HUES6 (cell line): ENCODE results near the gene PTPRD.

Experiments used
- H3K27ac ChIP-seq: 2 replicates; pipeline ENCODE4 v1.7.0; 2013; ENCODE audit warnings: low read depth, mild to moderate bottlenecking, low read length, inconsistent platforms
- H3K27me3 ChIP-seq: 2 replicates; pipeline ENCODE4 v1.6.1; 2013; ENCODE audit warnings: low read length; ENCODE audit not compliant: control insufficient read depth, insufficient read depth
- H3K36me3 ChIP-seq: 2 replicates; pipeline ENCODE4 v1.6.1; 2013; ENCODE audit warnings: low read length; ENCODE audit not compliant: control insufficient read depth, insufficient read depth
- H3K4me1 ChIP-seq: 2 replicates; pipeline ENCODE4 v1.6.1; 2013; ENCODE audit warnings: low read length; ENCODE audit not compliant: control insufficient read depth, insufficient read depth
- H3K4me3 ChIP-seq: 2 replicates; pipeline ENCODE4 v1.5.1; 2013; ENCODE audit warnings: low read depth, low read length
- H3K9ac ChIP-seq: one replicate; pipeline ENCODE4 v1.6.1; 2013; ENCODE audit warnings: mild to moderate bottlenecking, low read length
- H3K9me3 ChIP-seq: 2 replicates; pipeline ENCODE4 v1.6.1; 2013; ENCODE audit warnings: low read depth, low read length; ENCODE audit not compliant: control insufficient read depth, insufficient read depth

Gene PTPRD

GRCh38 chr9:10015755-10016154, 597.0 kb downstream of the PTPRD start:
- Histone ChIP-seq H3K9me3 (no peaks in the 10 kb centered on the region), H3K9ac (no peak overlapping the region), H3K4me1 (peaks cover 8% of the 10 kb centered on the region), H3K36me3 (no peaks in the 10 kb centered on the region), H3K27ac (no peak overlapping the region), H3K27me3 (no peaks in the 10 kb centered on the region), H3K4me3 (no peak overlapping the region)

GRCh38 chr9:10014889-10015288, 597.9 kb downstream of the PTPRD start:
- H3K27me3 ChIP-seq, result no peaks in the 10 kb centered on the region
- H3K4me3 ChIP-seq, result no peak overlapping the region
- H3K9me3 ChIP-seq, result no peaks in the 10 kb centered on the region
- H3K27ac ChIP-seq, result no peak overlapping the region
- no peak overlapping the region for H3K9ac ChIP-seq
- peaks cover 11% of the 10 kb centered on the region for H3K4me1 ChIP-seq
- H3K36me3 ChIP-seq, result no peaks in the 10 kb centered on the region

- no peak overlapping the region for H3K4me3 ChIP-seq
- no peaks in the 10 kb centered on the region for H3K36me3 ChIP-seq
- H3K27ac ChIP-seq, result peak overlapping the region; percentile 75; the same call in 1 of the 2 replicates
- no peaks in the 10 kb centered on the region for H3K9me3 ChIP-seq
- H3K4me1 ChIP-seq, result peaks cover 45% of the 10 kb centered on the region
- peak overlapping the region; percentile 26 for H3K9ac ChIP-seq
- H3K27me3 ChIP-seq, result no peaks in the 10 kb centered on the region
Measured at GRCh38 chr9:10009401-10009800, 603.4 kb downstream of the PTPRD start.

GRCh38 chr9:10008101-10008799, 604.6 kb downstream of the PTPRD start:
- H3K4me3 ChIP-seq, result no peak overlapping the region
- H3K9ac ChIP-seq, result no peak overlapping the region
- H3K27ac ChIP-seq, result peak overlapping the region; percentile 46
- H3K36me3 ChIP-seq, result no peaks in the 10 kb centered on the region
- H3K4me1 ChIP-seq, result peaks cover 45% of the 10 kb centered on the region
- no peaks in the 10 kb centered on the region for H3K9me3 ChIP-seq
- H3K27me3 ChIP-seq, result no peaks in the 10 kb centered on the region

- Histone ChIP-seq H3K9ac (no peak overlapping the region), H3K4me1 (peaks cover 45% of the 10 kb centered on the region), H3K27me3 (no peaks in the 10 kb centered on the region), H3K27ac (no peak overlapping the region), H3K36me3 (no peaks in the 10 kb centered on the region), H3K9me3 (no peaks in the 10 kb centered on the region), H3K4me3 (no peak overlapping the region)
Measured at GRCh38 chr9:10007356-10007755, 605.4 kb downstream of the PTPRD start.

- H3K27ac ChIP-seq, result peak overlapping the region; percentile 49; the same call in 1 of the 2 replicates
- H3K27me3 ChIP-seq, result no peaks in the 10 kb centered on the region
- H3K9ac ChIP-seq, result no peak overlapping the region
- no peak overlapping the region for H3K4me3 ChIP-seq
- no peaks in the 10 kb centered on the region for H3K36me3 ChIP-seq
- H3K4me1 ChIP-seq, result peaks cover 43% of the 10 kb centered on the region
- H3K9me3 ChIP-seq, result no peaks in the 10 kb centered on the region
Measured at GRCh38 chr9:10005206-10005605, 607.6 kb downstream of the PTPRD start.

- Histone ChIP-seq H3K27me3 (no peaks in the 10 kb centered on the region), H3K9ac (no peak overlapping the region), H3K4me1 (peaks cover 42% of the 10 kb centered on the region), H3K9me3 (no peaks in the 10 kb centered on the region), H3K36me3 (no peaks in the 10 kb centered on the region), H3K27ac (no peak overlapping the region), H3K4me3 (no peak overlapping the region)
Measured at GRCh38 chr9:10003047-10003446, 609.8 kb downstream of the PTPRD start.

GRCh38 chr9:10000669-10001068, 612.1 kb downstream of the PTPRD start:
- peaks cover 46% of the 10 kb centered on the region for H3K4me1 ChIP-seq
- H3K9me3 ChIP-seq, result no peaks in the 10 kb centered on the region
- H3K27ac ChIP-seq, result 0 out of 2 replicates have a peak overlapping the region, but pooled peaks have one; percentile 38
- H3K9ac ChIP-seq, result no peak overlapping the region
- no peaks in the 10 kb centered on the region for H3K36me3 ChIP-seq
- no peak overlapping the region for H3K4me3 ChIP-seq
- no peaks in the 10 kb centered on the region for H3K27me3 ChIP-seq

- Histone ChIP-seq H3K27ac (no peak overlapping the region), H3K27me3 (no peaks in the 10 kb centered on the region), H3K4me1 (peaks cover 46% of the 10 kb centered on the region), H3K9me3 (no peaks in the 10 kb centered on the region), H3K4me3 (no peak overlapping the region), H3K9ac (no peak overlapping the region), H3K36me3 (no peaks in the 10 kb centered on the region)
Measured at GRCh38 chr9:9998491-9999287, 614.1 kb downstream of the PTPRD start.

GRCh38 chr9:9997585-9997984, 615.2 kb downstream of the PTPRD start:
- peak overlapping the region; percentile 9; the same call in 1 of the 2 replicates for H3K27ac ChIP-seq

GRCh38 chr9:9996259-9996658, 616.5 kb downstream of the PTPRD start:
- Histone ChIP-seq H3K9ac (no peak overlapping the region), H3K27me3 (no peaks in the 10 kb centered on the region), H3K4me3 (no peak overlapping the region), H3K9me3 (no peaks in the 10 kb centered on the region), H3K27ac (peak overlapping the region; percentile 9; the same call in 1 of the 2 replicates), H3K4me1 (peaks cover 46% of the 10 kb centered on the region), H3K36me3 (no peaks in the 10 kb centered on the region)

More at GRCh38 chr9:9997585-9997984, 615.2 kb downstream of the PTPRD start:
- Histone ChIP-seq H3K27me3 (no peaks in the 10 kb centered on the region), H3K9me3 (no peaks in the 10 kb centered on the region), H3K36me3 (no peaks in the 10 kb centered on the region), H3K4me1 (peaks cover 46% of the 10 kb centered on the region), H3K9ac (no peak overlapping the region), H3K4me3 (no peak overlapping the region)
